ENCODE data around the gene HMGXB4. TPM values are rescaled to one million over a fixed set of nuclear protein-coding genes. Genes with fewer than 3 reads are reported as not detected.

The HMGXB4 gene
- total and polyA plus RNA-seq, 2 of the 8 experiments (the other 6 are each of a cell fraction or from before 2014, with no cell fraction given) = 20.9 to 41.3 TPM

DNA sequence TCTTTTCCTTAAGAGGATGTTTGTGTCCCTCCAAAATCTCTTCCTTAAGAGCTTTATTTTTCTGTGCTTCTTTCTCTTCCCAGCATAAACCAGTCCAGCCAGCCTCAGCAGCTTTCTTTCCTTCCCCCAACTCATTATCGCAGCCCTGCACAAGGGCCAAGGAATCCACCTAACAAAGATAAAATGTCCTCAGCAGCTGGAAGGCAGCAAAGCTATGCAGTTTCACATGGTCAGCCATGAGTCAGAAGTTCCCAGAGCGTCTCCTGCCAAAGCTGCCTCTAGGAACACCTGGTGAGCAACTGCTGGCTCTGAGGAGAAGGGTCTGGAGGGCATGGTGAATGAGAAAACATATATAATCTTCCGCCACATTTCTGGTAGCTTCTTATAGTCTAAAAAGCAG is 45.3 kb upstream of the HMGXB4 start:
- no peak overlapping the region for H2BK12ac ChIP-seq (ENCODE audit: low read depth, low read length)
- 74% methylated on average over 3 of the region's 3 CpGs; no CpG with 5 or more reads in 1 of the 2 experiments for WGBS, 2 experiments (ENCODE audit: extremely low coverage in 1 of 2, insufficient coverage in 1 of 2, insufficient read length in 1 of 2, insufficient replicate concordance in 2 of 2, low coverage in 1 of 2, low lambda C conversion rate in 2 of 2, missing lambda C conversion rate in 1 of 2)
- H4K5ac ChIP-seq (ENCODE audit: insufficient read length, low read depth, low read length) = no peak overlapping the region
- CTCF ChIA-PET (ENCODE audit: partially characterized antibody) = interaction anchor here (0.8 to 1.0 kb wide), 3 partner anchors 9 to 156 kb away, joined by 3 read pairs; no protein-coding TSS in a partner anchor
- H2BK15ac ChIP-seq (ENCODE audit: low read length) = no peak overlapping the region
- no peak overlapping the region for H3K27ac ChIP-seq (ENCODE audit: low read depth, low read length)
- DNase-seq (ENCODE audit: low read depth in 1 of 2, low spot score in 2 of 2) = no peak
- no peaks in the 10 kb centered on the region for H3K36me3 ChIP-seq (ENCODE audit: control insufficient read depth in 2 of 4, insufficient read depth in 4 of 4, low read length in 3 of 4)
- H3K9me3 ChIP-seq (ENCODE audit: insufficient read depth in 2 of 2, low read depth in 1 of 2, low read length in 1 of 2) = no peaks in the 10 kb centered on the region
- no peak overlapping the region for H2AFZ ChIP-seq (ENCODE audit: low read length)
- H3K79me1 ChIP-seq (ENCODE audit: low read depth, low read length) = no peaks in the 10 kb centered on the region
- no peak overlapping the region for H3K4ac ChIP-seq (replicated peaks; ENCODE audit: insufficient read length, low read depth, low read length)
- FAIRE-seq = no peak
- H3K14ac ChIP-seq (ENCODE audit: insufficient read length) = no peak overlapping the region
- no peaks in the 10 kb centered on the region for H3K23me2 ChIP-seq (ENCODE audit: low read depth, low read length)
- no peak overlapping the region for H2BK20ac ChIP-seq (ENCODE audit: low read length)
- H2BK120ac ChIP-seq (replicated peaks; ENCODE audit: low read depth, low read length) = no peak overlapping the region
- H3K18ac ChIP-seq (ENCODE audit: extremely low read depth, low read length) = no peak overlapping the region
- no peak overlapping the region for H4K91ac ChIP-seq (replicated peaks; ENCODE audit: insufficient read length, low read length)
- H4K20me1 ChIP-seq (replicated peaks in 1 of 2; ENCODE audit: control insufficient read depth in 1 of 2, insufficient read depth in 2 of 2, low read length in 2 of 2) = no peaks in the 10 kb centered on the region
- H3K56ac ChIP-seq (replicated peaks; ENCODE audit: insufficient read length, low read depth, low read length) = no peak overlapping the region
- H2AK5ac ChIP-seq (ENCODE audit: low read depth, low read length) = no peak overlapping the region
- no peaks in the 10 kb centered on the region; a peak in 1 of 7 replicates for H3K27me3 ChIP-seq (replicated peaks in 1 of 4; ENCODE audit: control insufficient read depth in 3 of 4, extremely low read depth in 1 of 4, insufficient read depth in 3 of 4, low read length in 3 of 4)
- no peak overlapping the region for H3K9ac ChIP-seq (replicated peaks in 1 of 4; ENCODE audit: extremely low read depth in 1 of 4, low read depth in 3 of 4, low read length in 3 of 4)
- no peak for TF ChIP-seq BRCA1 (IDR thresholded peaks at IDR 0.05; ENCODE audit: low read depth, low read length)
- H3K23ac ChIP-seq (ENCODE audit: insufficient read length) = no peak overlapping the region
- H3K4me1 ChIP-seq (replicated peaks in 1 of 4; ENCODE audit: control insufficient read depth in 3 of 4, insufficient read depth in 4 of 4, low read length in 3 of 4) = no peaks in the 10 kb centered on the region; a peak in 2 of 7 replicates
- H3K4me2 ChIP-seq (ENCODE audit: insufficient read depth in 1 of 2, low read depth in 2 of 2, low read length in 2 of 2) = no peak overlapping the region
- H2BK5ac ChIP-seq (ENCODE audit: low read depth, low read length) = no peak overlapping the region
- no peak overlapping the region for H3K4me3 ChIP-seq (ENCODE audit: extremely low read depth in 1 of 4, insufficient read depth in 2 of 4, low read depth in 3 of 4, low read length in 4 of 4)
- H3K79me2 ChIP-seq (ENCODE audit: control insufficient read depth in 1 of 2, insufficient read depth in 2 of 2, low read length in 2 of 2) = no peaks in the 10 kb centered on the region
- H4K8ac ChIP-seq (ENCODE audit: extremely low read depth, insufficient read depth, low read length) = no peak overlapping the region
- POLR2A ChIA-PET (ENCODE audit: partially characterized antibody) = no interaction called here

Measured in H1 (cell line).